Measurements from ENCODE around the gene CDH4. TPM values are rescaled to one million over a fixed set of nuclear protein-coding genes. Genes with fewer than 3 reads are reported as not detected.
"Not testable (repeated sequence)": the region's sequence is repeated elsewhere in the genome, so short reads cannot be mapped to it uniquely, and the experiment has no call there.

CDH4 gene
- total and polyA plus RNA-seq, 10 donors, result 0.30 to 20.1 (median 7.7) TPM

GRCh38 chr20:61968932-61969331 is 716.9 kb downstream of the CDH4 start:
- TF ChIP-seq CTCF (IDR thresholded peaks at IDR 0.05 in 8 of 11, conservative IDR thresholded peaks at IDR 0.05 in 3 of 11) (no peak), POLR2AphosphoS5 (IDR thresholded peaks at IDR 0.05) (no peak), POLR2A (IDR thresholded peaks at IDR 0.05) (no peak)
- Histone ChIP-seq H3K27ac (no peak overlapping the region), H3K27me3 (replicated peaks in 1 of 7) (peaks cover 0 to 31% (median 19%) of the 10 kb centered on the region in 7 donors), H3K9me3 (peaks cover 0 to 4% (median 0%) of the 10 kb centered on the region in 8 donors), H3K36me3 (peaks cover 0 to 25% (median 20%) of the 10 kb centered on the region in 6 donors), H3K4me3 (no peak overlapping the region), H3K4me1 (peaks cover 0 to 20% (median 3%) of the 10 kb centered on the region in 6 donors)
- WGBS, 5 donors, result 81 to 92% (median 87%) methylated on average over 11 of the region's 11 CpGs
- DNase-seq, result peak; percentile 35
- intact Hi-C loops (cut with DNase I; ENCODE audit: low total_unique reads), result no loop called here

GRCh38 chr20:61969806-61970205 is 717.7 kb downstream of the CDH4 start:
- DNase-seq, result peak; percentile 27
- H3K27ac ChIP-seq, result no peak overlapping the region
- intact Hi-C loops (cut with DNase I; ENCODE audit: low total_unique reads), result no loop called here

GRCh38 chr20:61970357-61970756 is 718.3 kb downstream of the CDH4 start:
- TF ChIP-seq POLR2A (IDR thresholded peaks at IDR 0.05), result no peak
- no peak for TF ChIP-seq POLR2AphosphoS5 (IDR thresholded peaks at IDR 0.05)
- TF ChIP-seq CTCF (IDR thresholded peaks at IDR 0.05 in 8 of 11, conservative IDR thresholded peaks at IDR 0.05 in 3 of 11), result no peak
- 88 to 96% (median 95%) methylated on average over 8 to 14 of the region's 14 CpGs for WGBS, 5 donors
- H3K9me3 ChIP-seq, result peaks cover 0 to 4% (median 0%) of the 10 kb centered on the region in 8 donors
- intact Hi-C loops (cut with DNase I; ENCODE audit: low total_unique reads), result no loop called here
- no peak overlapping the region for H3K4me3 ChIP-seq
- peaks cover 0 to 39% (median 29%) of the 10 kb centered on the region in 6 donors for H3K36me3 ChIP-seq
- H3K4me1 ChIP-seq, result peaks cover 0 to 19% (median 3%) of the 10 kb centered on the region in 6 donors
- no peak for DNase-seq
- H3K27ac ChIP-seq, result no peak overlapping the region
- H3K27me3 ChIP-seq (replicated peaks in 1 of 7), result peaks cover 0 to 19% (median 12%) of the 10 kb centered on the region in 7 donors

More at GRCh38 chr20:61969806-61970205, 717.7 kb downstream of the CDH4 start:
- no peak overlapping the region for H3K4me3 ChIP-seq
- TF ChIP-seq POLR2AphosphoS5 (IDR thresholded peaks at IDR 0.05) (no peak), POLR2A (IDR thresholded peaks at IDR 0.05) (no peak), CTCF (IDR thresholded peaks at IDR 0.05 in 8 of 11, conservative IDR thresholded peaks at IDR 0.05 in 3 of 11) (no peak)
- 91 to 97% (median 94%) methylated on average over 13 to 27 of the region's 27 CpGs for WGBS, 5 donors
- H3K9me3 ChIP-seq, result peaks cover 0 to 4% (median 0%) of the 10 kb centered on the region in 8 donors
- peaks cover 0 to 24% (median 18%) of the 10 kb centered on the region in 7 donors for H3K27me3 ChIP-seq (replicated peaks in 1 of 7)
- peaks cover 0 to 20% (median 3%) of the 10 kb centered on the region in 6 donors for H3K4me1 ChIP-seq
- peaks cover 0 to 34% (median 27%) of the 10 kb centered on the region in 6 donors for H3K36me3 ChIP-seq

- H3K4me3 ChIP-seq; H3K27ac ChIP-seq; H3K4me1 ChIP-seq; intact Hi-C loops (cut with DNase I; ENCODE audit: low total_unique reads); H3K9me3 ChIP-seq; H3K27me3 ChIP-seq (replicated peaks in 1 of 7): not testable (repeated sequence)
- H3K36me3 ChIP-seq, result peaks cover 0 to 51% (median 37%) of the 10 kb centered on the region in 6 donors
- peak; percentile 36 for DNase-seq
- WGBS, 5 donors, result 95 to 99% (median 97%) methylated on average over 9 to 13 of the region's 13 CpGs
Measured at GRCh38 chr20:61971595-61971994, 719.5 kb downstream of the CDH4 start.
